K562 (cell line): ENCODE data around the gene CIAO2B. TPM values are rescaled to one million over a fixed set of nuclear protein-coding genes. Genes with fewer than 3 reads are reported as not detected.

Experiments used
- ARID4B ChIP-seq: sonication (generic); formaldehyde crosslinking; IDR thresholded peaks from 2 replicates; pipeline ENCODE4 v1.8.0; 2022; ENCODE audit warnings: mild to moderate bottlenecking, missing genetic modification reagents
- ATF7 ChIP-seq: fragments of 450-650 bp; IDR thresholded peaks from 2 replicates; pipeline ENCODE4 v1.7.1; 2014; ENCODE audit warnings: mild to moderate bottlenecking, moderate library complexity
- CTCF ChIP-seq, 3 experiments: IDR thresholded peaks in 2 of 3; conservative IDR thresholded peaks in 1 of 3; 2 replicates each; pipeline ENCODE4 v1.5.1; 2011 to 2012; ENCODE audit warnings: low read length in 3 of 3, mild to moderate bottlenecking in 3 of 3, control low read depth in 2 of 3, improper control_type of control experiment in 1 of 3, inconsistent platforms in 1 of 3, low read depth in 1 of 3, mixed read lengths in 1 of 3, moderate library complexity in 1 of 3; ENCODE audit not compliant: insufficient read depth in 2 of 3
- ELF4 ChIP-seq: fragments of 450-650 bp; formaldehyde crosslinking; IDR thresholded peaks from 2 replicates; pipeline ENCODE4 v1.4.0; 2022; ENCODE audit warnings: missing genetic modification characterization
- FIP1L1 ChIP-seq: fragments of 200-400 bp; formaldehyde crosslinking; IDR thresholded peaks from 2 replicates; pipeline ENCODE4 v1.6.1; 2018; ENCODE audit warnings: mild to moderate bottlenecking, low read depth, low read length; ENCODE audit not compliant: poor library complexity, severe bottlenecking
- PREB ChIP-seq: sonication (generic); formaldehyde crosslinking; IDR thresholded peaks from 2 replicates; pipeline ENCODE4 v1.8.1; 2023; ENCODE audit warnings: mild to moderate bottlenecking, missing genetic modification reagents
- PYGO2 ChIP-seq: fragments of 450-650 bp; IDR thresholded peaks from 2 replicates; pipeline ENCODE4 v1.6.1; 2016; ENCODE audit warnings: mild to moderate bottlenecking, missing genetic modification characterization, moderate library complexity, missing compliant biosample characterization
- RBM25 ChIP-seq: fragments of 200-400 bp; formaldehyde crosslinking; IDR thresholded peaks from 2 replicates; pipeline ENCODE4 v1.6.1; 2018; ENCODE audit warnings: low read length, low read depth, moderate library complexity; ENCODE audit not compliant: severe bottlenecking
- TEAD4 ChIP-seq, 2 experiments: sonication (generic) in 1 of 2; formaldehyde crosslinking in 1 of 2; IDR thresholded peaks; 2 replicates each; pipeline versions ENCODE4 v1.6.1 to v1.8.0; 2012 to 2022; ENCODE audit warnings: borderline replicate concordance in 1 of 2, inconsistent platforms in 1 of 2, low read length in 1 of 2, mild to moderate bottlenecking in 1 of 2, missing genetic modification reagents in 1 of 2
- THRA ChIP-seq: fragments of 450-650 bp; IDR thresholded peaks from 2 replicates; pipeline ENCODE4 v1.6.1; 2017; ENCODE audit warnings: mild to moderate bottlenecking, moderate library complexity
- TSC22D4 ChIP-seq: fragments of 450-650 bp; IDR thresholded peaks from 2 replicates; pipeline ENCODE4 v1.6.1; 2016; ENCODE audit warnings: missing genetic modification characterization, missing biosample characterization, control low read depth
- ZFP30 ChIP-seq: fragments of 250-450 bp; sonication (Bioruptor Pico); IDR thresholded peaks from 2 replicates; pipeline ENCODE4 v1.8.0; 2022; ENCODE audit warnings: moderate library complexity, mild to moderate bottlenecking, inconsistent platforms, borderline replicate concordance
- ZNF79 ChIP-seq: fragments of 250-450 bp; sonication (Bioruptor Pico); IDR thresholded peaks from 2 replicates; pipeline ENCODE4 v1.4.0; 2020; ENCODE audit warnings: low read depth, mild to moderate bottlenecking, moderate library complexity
- polyA plus RNA-seq, 8 experiments: library from polyadenylated mRNA; depleted of rRNA in 4 of 8; stranded (reverse) in 5 of 8; unstranded in 3 of 8; fragments of >200 nt; fragmentation: Nextera tagmentation in 2 of 8; fragmentation: Illumina TruSeq in 1 of 8; extraction: Ambion mirVana in 2 of 8; extraction: Trizol in 1 of 8; gene quantifications; 2 replicates each; pipeline versions ENCODE4 v1.2.1 to v1.2.3, GENCODE V29; 2011 to 2014; ENCODE audit warnings: inconsistent platforms in 1 of 8, missing spikeins in 1 of 8
- total RNA-seq, 7 experiments: library from RNA; depleted of rRNA in 6 of 7; stranded (reverse); fragments of >200 nt in 6 of 7; fragmentation: Illumina TruSeq in 2 of 7; extraction: Trizol in 2 of 7; gene quantifications; 2 replicates each; pipeline versions ENCODE4 v1.2.1 to v1.2.3, GENCODE V29; 2011 to 2021; ENCODE audit warnings: low replicate concordance in 1 of 7
- TF ChIP-seq, protein P1 (sequence below): sonication (generic); formaldehyde crosslinking; IDR thresholded peaks from 2 replicates; pipeline ENCODE4 v1.8.1; 2023; ENCODE audit warnings: mild to moderate bottlenecking, missing genetic modification reagents

Gene CIAO2B
- total and polyA plus RNA-seq, 9 of the 15 experiments (the other 6 are each of a cell fraction or from before 2014, with no cell fraction given) = 86.8 to 182 (median 113) TPM

DNA sequence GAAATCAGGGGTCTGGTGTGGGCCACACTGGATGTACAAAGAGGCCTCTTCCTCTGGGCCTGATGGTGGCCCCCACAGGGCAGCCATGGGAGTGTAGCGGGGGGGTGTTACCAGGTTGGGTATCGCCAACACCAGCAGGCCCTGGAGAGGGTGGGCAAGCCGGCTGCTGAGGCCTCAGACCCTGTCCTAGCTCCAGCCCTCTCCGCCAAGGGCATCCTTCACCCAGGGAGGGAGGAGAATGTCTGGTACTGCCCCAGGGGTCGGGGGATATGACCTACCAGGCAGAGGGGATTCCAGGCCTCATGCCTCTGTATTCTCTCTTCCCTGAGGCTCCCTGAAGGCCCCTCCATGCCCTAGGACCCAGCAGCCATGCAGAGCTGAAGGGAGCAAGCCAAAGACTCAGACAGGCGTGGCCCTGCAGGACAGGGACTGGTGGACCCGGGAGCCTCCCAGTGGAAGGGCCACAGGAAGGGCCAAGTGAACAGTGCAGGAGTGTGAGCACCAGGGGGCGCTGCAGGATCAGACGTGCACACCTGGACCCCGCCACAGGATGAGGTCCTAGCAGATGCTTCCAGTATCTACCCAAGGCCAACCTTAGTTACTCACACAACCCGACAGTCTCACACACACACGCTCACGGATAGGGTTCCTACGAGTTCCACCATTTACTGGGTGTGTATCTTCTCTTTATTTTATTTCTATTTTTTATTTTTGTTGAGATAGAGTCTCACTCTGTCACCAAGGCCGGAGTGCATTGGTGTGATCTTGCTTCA is 43.3 kb upstream of the CIAO2B start (continued):
- TF ChIP-seq THRA = no peak
- TF ChIP-seq FIP1L1 = no peak
- TF ChIP-seq ZNF79 (CRISPR knock-in tag) = no peak
- no peak for TF ChIP-seq PYGO2 (tag)
- TF ChIP-seq ARID4B = no peak
- peak; percentile 94 to 98 (median 97) for TF ChIP-seq CTCF (IDR thresholded peaks at IDR 0.05 in 2 of 3, conservative IDR thresholded peaks at IDR 0.05 in 1 of 3; ENCODE audit: insufficient read depth in 2 of 3, low read depth in 1 of 3, low read length in 3 of 3)
- no peak for TF ChIP-seq ZFP30 (CRISPR knock-in tag)
- no peak for TF ChIP-seq TEAD4 (IDR thresholded peaks at IDR 0.05; ENCODE audit: low read length)
- no peak for TF ChIP-seq TEAD4 (CRISPR knock-in tag; IDR thresholded peaks at IDR 0.05; ENCODE audit: borderline replicate concordance)
- TF ChIP-seq TSC22D4 (tag) = no peak
- TF ChIP-seq RBM25 = no peak
- TF ChIP-seq, protein P1, sequence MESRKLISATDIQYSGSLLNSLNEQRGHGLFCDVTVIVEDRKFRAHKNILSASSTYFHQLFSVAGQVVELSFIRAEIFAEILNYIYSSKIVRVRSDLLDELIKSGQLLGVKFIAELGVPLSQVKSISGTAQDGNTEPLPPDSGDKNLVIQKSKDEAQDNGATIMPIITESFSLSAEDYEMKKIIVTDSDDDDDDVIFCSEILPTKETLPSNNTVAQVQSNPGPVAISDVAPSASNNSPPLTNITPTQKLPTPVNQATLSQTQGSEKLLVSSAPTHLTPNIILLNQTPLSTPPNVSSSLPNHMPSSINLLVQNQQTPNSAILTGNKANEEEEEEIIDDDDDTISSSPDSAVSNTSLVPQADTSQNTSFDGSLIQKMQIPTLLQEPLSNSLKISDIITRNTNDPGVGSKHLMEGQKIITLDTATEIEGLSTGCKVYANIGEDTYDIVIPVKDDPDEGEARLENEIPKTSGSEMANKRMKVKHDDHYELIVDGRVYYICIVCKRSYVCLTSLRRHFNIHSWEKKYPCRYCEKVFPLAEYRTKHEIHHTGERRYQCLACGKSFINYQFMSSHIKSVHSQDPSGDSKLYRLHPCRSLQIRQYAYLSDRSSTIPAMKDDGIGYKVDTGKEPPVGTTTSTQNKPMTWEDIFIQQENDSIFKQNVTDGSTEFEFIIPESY (CRISPR knock-in tag) = peak; percentile 79
- TF ChIP-seq ELF4 = no peak
- TF ChIP-seq PREB (CRISPR knock-in tag) = no peak
- TF ChIP-seq ATF7 = no peak
